HG03342 (cell line): Measurements from ENCODE around the gene CTXND1.
"Not testable (repeated sequence)": the region's sequence is repeated elsewhere in the genome, so short reads cannot be mapped to it uniquely, and the experiment has no call there.

Source experiments
- ATAC-seq: cut with Tn5 transposase; IDR thresholded peaks from one replicate; pipeline ENCODE4 v1.9.1; 2021; ENCODE audit warnings: mild to moderate bottlenecking, moderate library complexity; ENCODE audit not compliant: unreplicated experiment

Gene CTXND1

GRCh38 chr15:80252121-80252518 lies at the start of gene CTXND1:
TSS of gene CTXND1 (minus strand) at chr15:80252213. CDS start at chr15:80201949, 50,264 bp downstream.
- no peak for ATAC-seq

GRCh38 chr15:80301472-80301871 lies 49.5 kb upstream of the CTXND1 start:
- ATAC-seq, result no peak

- ATAC-seq, result not testable (repeated sequence)
These were observed 43.8 kb upstream of the CTXND1 start for GRCh38 chr15:80295777-80296176.

GRCh38 chr15:80292079-80292478 lies 40.1 kb upstream of the CTXND1 start:
- no peak for ATAC-seq

GRCh38 chr15:80290891-80291290 lies 38.9 kb upstream of the CTXND1 start:
- not testable (repeated sequence) for ATAC-seq

- no peak for ATAC-seq
These were observed 37.8 kb upstream of the CTXND1 start for GRCh38 chr15:80289528-80290495.

GRCh38 chr15:80288131-80288530 lies 36.1 kb upstream of the CTXND1 start:
- ATAC-seq, result no peak

GRCh38 chr15:80286055-80286454 lies 34.0 kb upstream of the CTXND1 start:
- no peak for ATAC-seq

GRCh38 chr15:80285379-80285778 lies 33.4 kb upstream of the CTXND1 start:
- ATAC-seq, result no peak

GRCh38 chr15:80283531-80283930 lies 31.5 kb upstream of the CTXND1 start:
- ATAC-seq, result no peak

- ATAC-seq, result no peak
These were observed 25.1 kb upstream of the CTXND1 start for GRCh38 chr15:80277147-80277546.

GRCh38 chr15:80275961-80276360 lies 23.9 kb upstream of the CTXND1 start:
- ATAC-seq, result no peak

- no peak for ATAC-seq
These were observed 23.0 kb upstream of the CTXND1 start for GRCh38 chr15:80274996-80275395.

GRCh38 chr15:80274554-80274953 lies 22.5 kb upstream of the CTXND1 start:
- no peak for ATAC-seq

GRCh38 chr15:80272987-80273386 lies 21.0 kb upstream of the CTXND1 start:
- ATAC-seq, result no peak

- no peak for ATAC-seq
These were observed 18.5 kb upstream of the CTXND1 start for GRCh38 chr15:80270472-80270871.

GRCh38 chr15:80268101-80268500 lies 16.1 kb upstream of the CTXND1 start:
- ATAC-seq, result no peak

GRCh38 chr15:80267658-80268057 lies 15.6 kb upstream of the CTXND1 start:
- no peak for ATAC-seq

GRCh38 chr15:80266745-80267144 lies 14.7 kb upstream of the CTXND1 start:
- no peak for ATAC-seq

- ATAC-seq, result no peak
These were observed 14.1 kb upstream of the CTXND1 start for GRCh38 chr15:80266113-80266512.

GRCh38 chr15:80265021-80265420 lies 13.0 kb upstream of the CTXND1 start:
- ATAC-seq, result no peak

GRCh38 chr15:80264031-80264430 lies 12.0 kb upstream of the CTXND1 start:
- ATAC-seq, result no peak

GRCh38 chr15:80260551-80260950 lies 8.5 kb upstream of the CTXND1 start:
- no peak for ATAC-seq
